NCI-H2227 treated with DMSO at 0.1 percent for 48 hours (cell line): ENCODE results near the gene RNF125.
"Not testable (repeated sequence)": the region's sequence is repeated elsewhere in the genome, so short reads cannot be mapped to it uniquely, and the experiment has no call there.

Source experiments
- DNase-seq: peaks from one replicate; lab custom pipeline; 2025; lab: John Stamatoyannopoulos, UW

The RNF125 gene

DNA sequence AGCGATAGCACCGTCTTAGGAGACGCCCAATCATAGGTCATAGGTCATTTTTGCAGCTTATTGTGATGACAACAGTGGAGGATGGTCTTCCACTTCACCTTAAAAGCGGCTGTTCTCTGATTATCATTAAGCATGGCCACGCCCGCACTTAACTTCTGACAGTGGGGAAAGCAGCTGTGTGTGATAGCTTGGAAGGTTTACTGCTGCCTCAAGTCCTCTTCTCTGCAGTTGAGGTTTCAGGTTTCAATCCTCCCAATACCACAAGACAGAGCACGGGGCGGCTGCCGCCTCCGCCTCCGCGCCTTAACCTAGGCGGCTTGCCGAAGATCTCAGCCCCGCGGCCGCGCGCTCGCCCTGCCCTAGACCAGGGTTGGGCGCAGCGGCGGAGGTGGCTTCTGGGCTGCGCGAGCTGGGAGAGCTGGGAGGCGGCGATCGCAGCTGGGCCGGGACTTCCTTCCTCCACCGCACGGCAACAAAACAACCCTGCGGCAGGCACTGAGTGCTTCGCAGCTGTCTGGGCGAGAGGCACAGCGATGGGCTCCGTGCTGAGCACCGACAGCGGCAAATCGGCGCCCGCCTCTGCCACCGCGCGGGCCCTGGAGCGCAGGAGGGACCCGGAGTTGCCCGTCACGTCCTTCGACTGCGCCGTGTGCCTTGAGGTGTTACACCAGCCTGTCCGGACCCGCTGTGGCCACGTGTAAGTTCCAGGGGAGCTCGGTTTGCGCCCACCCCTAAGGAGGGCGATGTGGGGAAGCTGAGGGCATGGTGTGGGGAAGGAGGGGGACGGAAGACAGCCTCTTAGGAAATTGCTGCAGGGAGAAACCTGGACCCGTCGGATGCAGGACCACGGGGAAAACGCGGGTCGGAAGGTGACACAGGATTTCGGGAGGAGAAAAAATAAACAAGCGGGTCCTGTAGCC lies at the start of gene RNF125:
RNF125 (plus strand) TSS at position 495 of the 920 bp plus-strand sequence; CDS start at position 534, 39 bp downstream.
- DNase-seq, result peak; percentile 73

GRCh38 chr18:31970617-31971016 lies 48.0 kb upstream of the RNF125 start:
- DNase-seq, result peak; percentile 44

DNA sequence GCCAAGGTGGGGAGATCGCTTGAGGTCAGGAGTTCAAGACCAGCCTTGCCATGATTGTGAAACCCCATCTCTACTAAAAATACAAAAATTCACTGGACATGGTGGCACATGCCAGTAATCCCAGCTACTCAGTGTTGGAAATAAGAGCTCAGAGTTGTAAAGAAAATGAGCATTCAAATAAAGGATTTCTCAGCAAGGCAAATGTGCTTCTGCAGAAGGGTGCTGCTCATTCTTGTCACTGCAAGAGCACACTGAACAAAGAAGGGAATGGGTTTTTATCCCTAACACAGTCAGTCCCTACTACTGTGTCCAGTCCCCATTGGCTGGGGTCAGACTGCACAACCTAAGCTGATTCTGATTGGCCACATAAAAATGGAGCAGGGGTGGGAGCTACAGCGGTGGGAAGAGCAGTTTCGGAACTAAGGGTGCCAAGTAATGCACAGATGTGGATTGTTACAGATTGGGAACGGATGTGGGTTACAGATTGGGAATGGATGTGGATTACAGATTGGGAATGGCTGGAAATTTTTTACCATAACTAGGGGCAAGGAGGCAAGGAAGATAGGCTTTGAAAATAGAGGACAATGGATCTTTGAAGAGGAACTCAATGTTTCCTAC lies 44.6 kb upstream of the RNF125 start:
- DNase-seq, result no peak

- DNase-seq, result no peak
These were observed 42.4 kb upstream of the RNF125 start for GRCh38 chr18:31976242-31976641.

DNA sequence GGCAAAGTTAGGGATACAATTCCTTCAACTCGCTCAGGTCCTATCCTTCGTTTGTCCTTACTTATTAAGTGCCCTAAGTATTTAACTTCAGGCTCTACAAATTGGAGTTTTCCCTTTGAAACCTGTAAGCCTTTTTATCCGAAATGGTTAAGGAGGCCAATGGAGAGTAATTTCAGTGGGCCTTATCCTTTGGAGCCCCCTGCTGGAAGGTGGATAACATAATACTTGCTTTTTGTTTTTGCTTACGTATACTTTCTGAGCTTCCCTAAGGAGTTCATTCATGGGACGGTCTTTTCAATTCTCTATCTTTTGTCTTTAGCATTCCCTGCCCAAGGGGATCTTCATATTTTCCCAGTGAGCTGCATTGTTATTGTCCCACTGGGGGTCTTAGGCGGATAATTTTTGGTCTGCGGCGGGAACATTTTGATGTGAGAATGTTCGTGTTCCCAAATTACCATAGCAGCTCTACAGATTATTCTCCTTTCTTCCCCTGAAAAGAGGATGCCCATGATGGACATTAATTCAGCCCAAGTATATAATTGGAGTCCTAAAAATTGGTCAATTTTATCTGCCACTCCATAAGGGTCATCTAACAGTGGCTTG lies 41.3 kb upstream of the RNF125 start:
- no peak for DNase-seq

- no peak for DNase-seq
These were observed 40.0 kb upstream of the RNF125 start for GRCh38 chr18:31978616-31979015.

DNA sequence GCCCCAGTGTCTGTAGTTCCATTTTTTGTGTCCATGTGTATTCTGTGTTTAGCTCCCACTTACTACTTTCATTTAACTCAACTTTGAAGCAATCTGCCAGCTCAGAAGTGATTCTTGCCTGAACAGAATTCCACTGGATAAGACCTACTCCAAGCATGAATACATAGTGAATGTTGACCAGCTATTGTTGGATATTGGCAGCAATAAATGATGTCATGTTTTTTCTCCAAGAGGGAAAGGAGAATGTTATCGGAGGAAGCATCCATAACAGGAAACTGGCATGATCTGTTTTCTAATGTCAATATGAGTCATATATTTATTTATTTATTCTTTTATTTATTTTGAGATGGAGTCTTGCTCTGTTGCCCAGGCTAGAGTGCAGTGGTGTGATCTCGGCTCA lies 38.9 kb upstream of the RNF125 start:
- no peak for DNase-seq

- no peak for DNase-seq
These were observed 37.8 kb upstream of the RNF125 start for GRCh38 chr18:31980863-31981262.

- no peak for DNase-seq
These were observed 35.6 kb upstream of the RNF125 start for GRCh38 chr18:31983020-31983419.

DNA sequence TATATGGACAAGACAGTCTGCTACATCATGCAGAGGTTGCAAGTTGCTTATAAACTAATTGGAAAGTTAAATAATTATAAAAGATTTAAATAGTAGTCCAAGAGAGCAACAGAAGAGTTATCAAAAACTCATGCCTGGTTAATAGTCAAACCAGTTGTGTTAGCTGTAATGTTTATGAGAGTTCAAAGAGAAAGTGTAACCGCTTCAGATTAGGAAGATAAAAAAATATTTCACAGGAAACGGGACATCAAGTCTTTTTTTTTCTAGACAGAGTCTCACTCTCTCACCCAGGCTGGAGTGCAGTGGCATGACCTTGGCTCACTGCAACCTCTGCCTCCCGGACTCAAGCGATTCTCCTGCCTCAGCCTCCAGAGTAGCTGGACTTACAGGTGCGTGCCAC lies 34.6 kb upstream of the RNF125 start:
- no peak for DNase-seq

DNA sequence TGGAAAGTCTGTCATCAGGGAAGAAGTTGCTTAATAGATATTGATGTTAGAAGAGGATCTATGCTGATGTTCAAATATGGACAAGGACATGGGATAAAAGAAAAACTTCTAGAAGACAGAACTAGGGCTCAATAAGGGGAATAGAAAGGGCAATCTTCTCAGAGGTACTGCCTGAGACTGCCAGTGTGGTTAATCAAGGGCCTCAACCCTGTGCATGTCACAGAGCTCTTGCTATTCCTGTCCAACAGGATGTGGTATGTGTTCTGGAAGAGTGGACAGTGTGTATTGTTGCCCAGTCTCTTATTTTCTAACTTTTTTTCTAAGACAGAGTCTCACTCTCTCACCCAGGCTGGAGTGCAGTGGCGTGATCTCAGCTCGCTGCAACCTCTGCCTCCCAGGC lies 27.8 kb upstream of the RNF125 start:
- no peak for DNase-seq

- no peak for DNase-seq
These were observed 22.6 kb upstream of the RNF125 start for GRCh38 chr18:31996007-31996406.

GRCh38 chr18:31998880-31999412 lies 19.7 kb upstream of the RNF125 start:
- no peak for DNase-seq

- not testable (repeated sequence) for DNase-seq
These were observed 17.5 kb upstream of the RNF125 start for GRCh38 chr18:32001141-32001540.

DNA sequence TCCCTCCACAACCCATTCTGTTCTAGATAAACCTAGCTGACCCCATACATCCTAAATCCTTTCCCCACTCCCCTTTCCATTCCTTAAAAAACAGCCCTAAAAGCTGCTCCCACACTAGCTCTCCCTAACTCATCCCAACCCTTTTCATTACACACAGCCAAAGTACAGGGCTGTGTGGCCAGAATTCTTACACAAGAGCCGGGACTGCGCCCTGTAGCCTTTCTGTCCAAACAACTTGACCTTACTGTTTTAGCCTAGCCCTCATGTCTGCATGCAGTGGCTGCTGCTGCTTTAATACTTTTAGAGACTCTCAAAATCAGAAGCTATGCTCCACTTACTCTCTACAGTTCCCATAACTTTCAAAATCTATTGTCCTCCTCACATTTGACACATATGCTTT lies 14.8 kb upstream of the RNF125 start:
- not testable (repeated sequence) for DNase-seq

DNA sequence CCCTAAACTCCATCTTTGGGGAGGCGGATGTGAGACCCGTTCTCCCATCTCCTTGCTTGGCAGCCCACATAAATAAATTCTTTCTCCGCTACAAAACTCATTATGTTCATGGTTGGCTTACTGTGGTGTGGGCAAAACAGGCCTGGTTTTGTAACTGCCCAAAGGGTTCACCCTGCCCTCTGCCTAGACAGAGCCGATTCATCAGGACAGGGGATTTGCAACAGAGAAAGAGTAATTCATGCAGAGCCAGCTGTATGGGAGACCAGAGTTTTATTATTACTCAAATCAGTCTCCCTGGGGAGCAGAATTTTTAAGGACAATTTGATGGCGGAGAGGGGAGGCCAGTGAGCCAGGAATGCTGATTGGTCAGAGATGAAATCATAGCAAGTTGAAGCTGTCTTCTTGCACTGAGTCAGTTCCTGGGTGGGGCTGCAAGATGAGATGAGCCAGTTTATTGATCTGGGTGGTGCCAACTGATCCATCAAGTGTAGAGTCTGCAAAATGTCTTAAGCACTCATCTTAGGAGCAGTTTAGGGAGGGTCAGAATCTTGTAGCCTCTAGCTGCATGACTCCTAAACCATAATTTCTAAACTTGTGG lies 8.4 kb upstream of the RNF125 start:
- DNase-seq, result no peak

DNA sequence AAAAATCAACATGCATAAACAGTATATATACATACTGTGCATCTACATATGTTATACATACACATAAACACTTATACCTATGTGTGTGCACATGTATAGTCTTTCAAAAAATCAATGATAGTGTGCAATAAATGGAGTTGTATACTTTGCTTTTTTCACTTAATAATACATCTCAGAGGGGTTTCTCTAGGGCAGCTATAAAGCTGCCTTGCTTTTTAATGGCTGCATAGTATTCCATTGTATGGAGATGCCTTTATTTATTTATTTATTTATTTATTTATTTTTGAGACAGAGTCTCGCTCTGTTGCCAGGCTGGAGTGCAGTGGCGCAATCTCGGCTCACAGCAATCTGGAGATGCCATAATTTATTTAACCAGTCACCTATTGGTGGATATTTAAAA lies 7.4 kb upstream of the RNF125 start:
- DNase-seq, result no peak

GRCh38 chr18:32019251-32019948 lies 775 bp downstream of the RNF125 start:
- peak; percentile 31 for DNase-seq

DNA sequence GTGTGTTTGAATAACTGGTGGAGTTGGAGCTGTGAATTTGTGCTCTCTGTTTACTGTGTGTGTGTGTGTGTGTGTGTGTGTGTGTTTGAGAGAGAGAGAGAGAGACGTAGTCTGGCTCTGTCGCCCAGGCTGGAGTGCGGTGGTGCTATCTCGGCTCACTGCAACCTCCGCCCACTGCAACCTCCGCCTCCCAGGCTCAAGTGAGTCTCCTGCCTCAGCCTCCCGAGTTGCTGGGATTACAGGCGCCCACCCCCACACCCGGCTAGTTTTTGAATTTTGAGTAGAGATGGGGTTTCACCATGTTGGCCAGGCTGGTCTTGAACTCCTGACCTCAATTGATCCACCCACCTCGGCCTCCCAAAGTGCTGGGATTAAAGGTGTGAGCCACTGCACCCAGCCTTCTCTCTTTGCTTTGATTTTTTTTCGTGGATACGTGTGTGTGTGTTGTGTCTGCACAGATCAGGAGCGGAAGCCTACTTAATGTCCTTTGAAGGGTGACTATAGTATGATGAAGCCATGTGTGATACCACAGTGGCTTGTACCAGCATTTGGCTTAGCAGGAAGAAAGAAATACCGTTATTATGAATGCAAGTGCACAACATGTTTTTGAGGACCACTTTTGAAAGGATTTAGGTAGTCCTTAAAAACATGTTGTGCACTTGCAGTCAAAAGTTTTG lies 1.5 kb downstream of the RNF125 start:
- not testable (repeated sequence) for DNase-seq

DNA sequence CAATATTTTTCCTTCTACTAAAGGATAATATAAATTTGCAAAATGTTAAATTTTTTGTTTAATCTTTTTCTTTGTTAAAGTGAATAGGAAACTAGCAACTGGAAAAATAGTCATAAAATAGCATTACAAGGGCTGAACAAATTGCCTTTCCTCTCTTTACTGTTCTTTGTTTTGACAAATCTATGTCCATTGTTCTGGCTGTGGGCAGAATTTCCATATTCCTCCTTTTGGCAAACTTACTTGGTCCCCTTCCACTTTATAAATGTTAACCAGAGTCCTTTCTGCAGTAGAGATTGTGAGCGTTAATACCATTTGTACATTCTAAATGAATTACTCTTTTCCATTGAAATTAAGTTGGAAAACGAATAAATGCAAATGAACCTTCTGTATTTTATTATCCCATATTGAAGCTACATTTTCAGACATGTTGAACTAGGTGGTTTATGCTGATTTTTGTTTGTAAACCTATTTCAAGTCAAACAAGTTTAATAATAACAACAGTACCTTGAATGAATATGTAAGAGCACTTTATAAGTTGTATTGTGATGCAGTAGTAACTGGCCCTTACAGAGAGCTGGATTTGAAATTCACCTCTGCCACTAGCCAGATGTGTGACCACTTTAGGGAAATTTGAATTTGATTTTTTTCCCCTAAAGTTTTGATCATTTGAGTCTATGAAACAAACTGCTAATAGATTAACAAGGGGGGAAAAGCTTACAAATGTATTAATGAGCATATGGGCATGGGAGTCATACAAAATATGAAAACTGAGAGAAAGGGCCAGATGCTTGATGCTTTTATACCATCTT lies 3.3 kb downstream of the RNF125 start:
- DNase-seq, result no peak
